OCI-LY7 (cell line): ENCODE results near the gene THAP10. TPM values are rescaled to one million over a fixed set of nuclear protein-coding genes. Genes with fewer than 3 reads are reported as not detected.

Source experiments
- Bru-seq: library from RNA; stranded (reverse); fragments of 400-500 nt; gene quantifications from one replicate; lab custom pipeline; 2021; lab: Mats Ljungman, UMichigan
- BruChase-seq, 2 experiments: library from RNA; stranded (reverse); fragments of 400-500 nt; gene quantifications; one replicate each; lab custom pipeline; 2021; lab: Mats Ljungman, UMichigan
- BruUV-seq: library from RNA; stranded (reverse); fragments of 400-500 nt; replicated peaks from 2 replicates; lab custom pipeline; 2021; lab: Mats Ljungman, UMichigan
- CTCF ChIA-PET: fragments of 300-600 bp; sonication (Branson Sonifier 250); formaldehyde crosslinking; loops from one replicate; lab custom pipeline; 2022; ENCODE audit warnings: antibody characterized with exemption; ENCODE audit not compliant: unreplicated experiment; lab: Charles Lee
- POLR2A ChIA-PET: fragments of 300-600 bp; sonication (Branson Sonifier 250); formaldehyde crosslinking; loops from one replicate; lab custom pipeline; 2022; ENCODE audit warnings: antibody characterized with exemption; lab: Charles Lee
- DNase-seq: peaks from one replicate; pipeline ENCODE4 v3.0.0-alpha.2; 2015; ENCODE audit warnings: low spot score
- H2AFZ ChIP-seq: fragments of 200-600 bp; sonication (generic), shearing (Covaris generic); 2 replicates; pipeline ENCODE4 v1.6.1; 2014; ENCODE audit warnings: mild to moderate bottlenecking, antibody characterized with exemption, low read length, moderate library complexity
- H3K27ac ChIP-seq: fragments of 200-600 bp; sonication (generic); 2 replicates; pipeline ENCODE4 v1.5.1; 2014; ENCODE audit warnings: mixed run types, low read depth, mild to moderate bottlenecking, moderate library complexity, low read length, inconsistent platforms; ENCODE audit not compliant: poor library complexity, severe bottlenecking
- H3K36me3 ChIP-seq: fragments of 200-600 bp; sonication (generic); 2 replicates; pipeline ENCODE4 v1.6.1; 2014; ENCODE audit warnings: mild to moderate bottlenecking, antibody characterized with exemption, low read length, moderate library complexity, mixed read lengths; ENCODE audit not compliant: insufficient read depth
- H3K4me1 ChIP-seq: fragments of 200-600 bp; sonication (generic); 2 replicates; pipeline ENCODE4 v1.5.1; 2014; ENCODE audit warnings: mild to moderate bottlenecking, low read length; ENCODE audit not compliant: insufficient read depth, poor library complexity, severe bottlenecking
- H3K4me2 ChIP-seq: fragments of 200-600 bp; sonication (generic); 2 replicates; pipeline ENCODE4 v1.6.1; 2014; ENCODE audit warnings: mild to moderate bottlenecking, low read length
- H3K4me3 ChIP-seq: fragments of 200-600 bp; sonication (generic); 2 replicates; pipeline ENCODE4 v1.5.1; 2014; ENCODE audit warnings: mild to moderate bottlenecking, low read depth, low read length; ENCODE audit not compliant: poor library complexity, severe bottlenecking
- H3K79me2 ChIP-seq: fragments of 200-600 bp; sonication (generic); 2 replicates; pipeline ENCODE4 v1.6.1; 2016; ENCODE audit warnings: low read depth, mild to moderate bottlenecking, low read length, moderate library complexity, mixed read lengths; ENCODE audit not compliant: insufficient read depth
- H3K9me2 ChIP-seq: fragments of 200-600 bp; sonication (generic); 2 replicates; pipeline ENCODE4 v1.6.1; 2016; ENCODE audit warnings: mild to moderate bottlenecking, low read length, mixed read lengths; ENCODE audit not compliant: insufficient read depth
- H3K9me3 ChIP-seq: fragments of 200-600 bp; sonication (generic); 2 replicates; pipeline ENCODE4 v1.6.1; 2014; ENCODE audit warnings: mild to moderate bottlenecking, mixed run types, low read length, mixed read lengths
- H4K20me1 ChIP-seq: fragments of 200-600 bp; sonication (generic); 2 replicates; pipeline ENCODE4 v1.6.1; 2014; ENCODE audit warnings: mild to moderate bottlenecking, antibody characterized with exemption, low read length, moderate library complexity, mixed read lengths; ENCODE audit not compliant: insufficient read depth
- CTCF ChIP-seq: fragments of 200-600 bp; sonication (generic); conservative IDR thresholded peaks from 2 replicates; pipeline ENCODE4 v1.5.1; 2014; ENCODE audit warnings: mild to moderate bottlenecking, antibody characterized with exemption, low read length, moderate library complexity, mixed read lengths
- EZH2phosphoT487 ChIP-seq: fragments of 200-600 bp; sonication (generic); IDR thresholded peaks from 2 replicates; pipeline ENCODE4 v1.6.1; 2018; ENCODE audit warnings: low read depth, borderline replicate concordance, mild to moderate bottlenecking, mixed run types, antibody characterized with exemption, low read length, moderate library complexity, mixed read lengths
- intact Hi-C: fragments of 100-400 bp; cut with micrococcal nuclease; formaldehyde crosslinking; loops from one replicate; pipeline ENCODE4 v1.10.0; 2022; ENCODE audit not compliant: unreplicated experiment
- long read RNA-seq: library from polyadenylated mRNA; stranded (forward); transcript quantifications from one replicate; pipeline ENCODE4 v2.0.0, GENCODE V29; 2022
- total RNA-seq, 2 experiments: library from RNA; depleted of rRNA in 1 of 2; stranded (reverse); fragments of >200 nt in 1 of 2; shearing (Covaris generic) in 1 of 2; gene quantifications; 2 replicates each; pipeline ENCODE4 v1.2.3, GENCODE V29; 2014 to 2022

Gene THAP10
- total RNA-seq (2014; rRNA removed; shearing (Covaris generic)) (not detected in 2 replicates), total RNA-seq (2022) (not detected in 2 replicates), Bru-seq, nascent RNA (not detected), BruChase-seq, experiment 1, labeled RNA remaining after a 6-hour chase (not detected), BruChase-seq, experiment 2, labeled RNA remaining after a 2-hour chase (percentile 9 among the genes with signal in this experiment)
- long read RNA-seq = 0 reads

DNA sequence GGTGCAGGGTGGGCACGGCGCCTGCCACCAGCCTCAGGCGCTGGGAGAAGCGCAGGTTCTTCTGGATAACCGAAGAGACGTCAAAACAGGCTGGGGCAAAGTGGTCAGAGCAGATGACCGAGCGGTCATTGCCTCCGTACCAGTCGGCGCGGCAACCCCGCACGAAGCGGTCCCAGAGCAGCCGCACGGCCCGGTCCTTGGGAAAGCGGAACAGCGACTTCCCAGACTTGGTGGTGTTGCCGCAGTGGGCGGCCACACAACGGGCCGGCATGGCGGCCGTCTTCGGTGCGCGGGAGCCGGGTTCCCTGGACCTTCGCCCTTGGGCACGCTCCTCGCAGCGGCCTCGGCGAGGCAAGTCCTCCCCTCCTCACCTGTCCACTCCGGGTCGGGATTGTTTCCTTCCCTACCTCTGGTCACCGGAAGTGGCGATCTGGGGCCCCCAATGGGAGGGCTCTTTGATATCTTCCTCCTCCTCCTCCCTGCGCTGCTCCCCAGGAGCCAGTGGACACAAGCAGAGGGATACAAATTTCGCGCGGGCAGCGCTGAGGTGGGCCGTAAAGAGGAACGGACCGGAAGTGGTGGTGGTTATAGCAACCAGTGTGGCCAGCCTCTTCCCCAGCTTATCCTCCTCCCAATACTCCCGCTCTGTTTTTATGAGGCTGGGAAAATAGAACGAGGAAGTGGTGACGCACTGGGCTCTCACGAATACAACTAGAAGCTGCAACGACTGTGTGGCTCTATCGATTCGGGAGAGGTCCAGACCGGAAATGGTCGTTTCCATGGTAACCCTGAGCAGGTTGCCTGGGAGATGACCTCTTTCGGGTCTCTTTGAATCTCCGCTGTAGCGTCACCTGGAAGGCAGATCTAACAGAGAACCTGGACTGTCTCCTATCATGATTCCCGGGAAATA, at the start of gene THAP10, which contains the start of gene LRRC49:
TSS of gene THAP10 (minus strand) at position 432 of the 910 bp plus-strand sequence. CDS start at position 271, 161 bp downstream.
TSS of gene LRRC49 (plus strand) at position 825 of the 910 bp plus-strand sequence. CDS start at position 894, 69 bp downstream.
- CTCF ChIA-PET = no interaction called here
- no peaks in the 10 kb centered on the region for H3K36me3 ChIP-seq
- H2AFZ ChIP-seq = peak within 1 kb of the TSS; percentile 44
- no peaks in the 10 kb centered on the region for H3K79me2 ChIP-seq
- BruUV-seq = no TSS peak
- H3K4me3 ChIP-seq = peak within 1 kb of the TSS; percentile 43
- intact Hi-C loops = no loop called here
- H3K4me1 ChIP-seq = peaks cover 4% of the 10 kb centered on the region
- peak; percentile 23 for DNase-seq
- H4K20me1 ChIP-seq = no peaks in the 10 kb centered on the region
- POLR2A ChIA-PET = no interaction called here
- no peaks in the 10 kb centered on the region; the same call in 1 of the 2 replicates for H3K9me2 ChIP-seq
- no peak within 1 kb of the TSS for H3K27ac ChIP-seq
- no peak for TF ChIP-seq EZH2phosphoT487
- TF ChIP-seq CTCF = no peak
- H3K9me3 ChIP-seq = no peaks in the 10 kb centered on the region
- H3K4me2 ChIP-seq = peak within 1 kb of the TSS; percentile 37; the same call in 1 of the 2 replicates

DNA sequence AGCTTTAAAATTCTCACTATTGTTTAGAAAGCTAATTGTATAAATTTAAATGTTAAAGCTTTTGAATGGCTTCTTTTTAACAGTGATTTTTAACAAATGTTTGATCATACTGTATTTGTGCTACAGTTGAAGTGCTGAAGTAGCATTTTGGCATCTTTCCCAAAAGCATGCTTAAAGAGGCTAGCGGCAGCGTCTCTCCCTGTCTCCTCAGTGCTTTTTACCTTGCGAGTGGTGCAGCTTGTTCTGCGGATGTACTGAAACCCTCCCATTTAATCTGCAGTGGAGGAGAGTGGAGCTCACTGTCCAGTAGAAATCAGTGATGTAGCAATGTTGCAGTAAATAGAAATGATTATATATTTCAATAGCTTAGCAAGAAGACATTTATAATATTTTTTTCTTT, 44.1 kb upstream of the THAP10 start:
- no peaks in the 10 kb centered on the region for H4K20me1 ChIP-seq
- no peak overlapping the region for H2AFZ ChIP-seq
- CTCF ChIA-PET = no interaction called here
- no TSS peak for BruUV-seq
- no peak for DNase-seq
- no peaks in the 10 kb centered on the region for H3K9me3 ChIP-seq
- no peaks in the 10 kb centered on the region for H3K36me3 ChIP-seq
- intact Hi-C loops = no loop called here
- no peaks in the 10 kb centered on the region for H3K9me2 ChIP-seq
- no peak overlapping the region for H3K4me3 ChIP-seq
- no peak overlapping the region for H3K27ac ChIP-seq
- H3K79me2 ChIP-seq = no peaks in the 10 kb centered on the region
- H3K4me1 ChIP-seq = no peaks in the 10 kb centered on the region
- no peak overlapping the region for H3K4me2 ChIP-seq
- POLR2A ChIA-PET = no interaction called here
- no peak for TF ChIP-seq EZH2phosphoT487
- TF ChIP-seq CTCF = no peak
